ENCODE data around the gene NKAIN1.
"Not testable (repeated sequence)": the region's sequence is repeated elsewhere in the genome, so short reads cannot be mapped to it uniquely, and the experiment has no call there.

Gene NKAIN1

GRCh38 chr1:31159869-31160611 lies 79.6 kb downstream of the NKAIN1 start:
- DNase-seq: peak in 2 of 10 donors; percentile 7 to 54
- intact Hi-C loops (cut with DNase I): loop anchor here (5.0 kb wide), 1 partner anchor 262 kb away; no protein-coding TSS in a partner anchor

DNA sequence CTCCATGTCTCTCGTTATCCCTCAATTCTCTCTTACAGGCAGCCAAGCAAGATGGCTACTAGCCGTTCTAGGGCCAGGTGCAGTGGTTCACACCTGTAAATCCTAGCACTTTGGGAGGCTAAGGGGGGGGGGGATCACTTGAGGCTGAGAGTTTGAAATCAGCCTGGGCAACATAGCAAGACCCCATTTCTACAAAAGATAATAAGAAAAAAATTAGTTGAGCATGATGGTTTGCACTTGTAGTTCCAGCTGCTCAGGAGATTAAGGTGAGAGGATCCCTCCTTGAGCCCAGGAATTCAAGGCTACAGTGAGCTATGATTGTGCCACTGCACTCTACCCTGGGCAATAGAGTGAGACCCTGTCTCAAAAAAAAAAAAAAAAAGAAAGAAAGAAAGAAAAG lies 80.4 kb downstream of the NKAIN1 start:
- DNase-seq: no peak
- intact Hi-C loops (cut with DNase I): no loop called here

DNA sequence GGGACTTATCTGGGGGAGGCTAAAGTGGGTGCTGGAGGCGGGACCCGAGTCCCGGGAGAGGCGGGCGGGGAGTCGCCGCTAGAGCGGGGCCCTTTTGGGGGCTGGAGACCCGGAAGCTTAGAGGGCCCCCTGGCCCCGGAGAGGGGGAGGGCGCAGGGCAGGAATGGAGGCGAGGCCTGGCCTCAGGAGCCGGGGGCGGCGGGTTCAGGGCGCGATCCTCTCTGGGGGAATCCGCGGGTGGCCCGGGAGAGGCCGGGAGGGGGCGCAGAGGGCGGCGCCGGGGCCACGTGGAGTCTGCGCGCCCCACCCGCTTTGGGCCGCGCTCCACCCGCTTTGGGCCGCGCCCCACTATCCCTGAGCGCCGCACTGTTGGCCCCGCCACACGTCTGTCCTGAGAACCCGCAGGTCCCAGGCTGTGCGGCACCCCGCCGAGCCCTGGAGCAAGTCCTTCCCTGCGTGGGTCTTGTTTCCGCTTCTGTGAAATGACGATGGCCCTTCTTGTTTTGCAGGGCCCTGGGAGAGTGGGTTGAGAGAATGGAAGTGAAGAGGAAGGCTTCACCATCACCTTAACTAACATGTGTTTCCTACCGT lies 84.4 kb downstream of the NKAIN1 start:
- DNase-seq: peak; percentile 12 to 90 (median 32)
- intact Hi-C loops (cut with DNase I): no loop called here

DNA sequence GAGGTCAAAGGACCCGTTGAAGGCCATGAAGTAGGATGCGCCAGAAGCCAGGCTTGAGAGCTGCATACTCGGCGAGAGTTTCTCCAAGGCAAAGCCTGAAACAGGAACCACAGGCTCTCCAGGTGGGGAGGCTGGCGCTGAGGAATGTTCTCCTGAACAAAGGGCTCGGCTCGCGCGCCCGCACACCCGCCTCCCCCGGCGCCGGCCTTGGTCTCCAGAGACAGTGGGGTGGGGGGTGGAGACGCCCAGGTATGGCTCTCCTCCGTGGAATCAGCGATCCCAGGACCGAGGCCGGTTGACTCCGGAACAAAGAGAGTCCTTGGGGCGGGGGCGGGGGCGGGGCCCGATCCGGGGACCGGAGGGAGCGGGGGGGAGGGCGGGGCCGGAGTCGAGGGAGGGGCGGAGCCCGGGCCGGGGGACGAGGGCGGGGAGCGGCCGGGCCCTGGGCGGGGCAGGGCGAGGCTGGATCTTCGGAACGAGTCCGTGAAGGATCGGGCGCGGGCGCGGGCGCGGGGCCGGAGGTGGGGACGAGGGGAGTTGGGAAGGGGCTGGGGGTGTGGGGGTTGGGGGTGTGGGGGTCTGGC lies 85.0 kb downstream of the NKAIN1 start:
- intact Hi-C loops (cut with DNase I): no loop called here
- peak; percentile 16 to 90 (median 35) for DNase-seq

DNA sequence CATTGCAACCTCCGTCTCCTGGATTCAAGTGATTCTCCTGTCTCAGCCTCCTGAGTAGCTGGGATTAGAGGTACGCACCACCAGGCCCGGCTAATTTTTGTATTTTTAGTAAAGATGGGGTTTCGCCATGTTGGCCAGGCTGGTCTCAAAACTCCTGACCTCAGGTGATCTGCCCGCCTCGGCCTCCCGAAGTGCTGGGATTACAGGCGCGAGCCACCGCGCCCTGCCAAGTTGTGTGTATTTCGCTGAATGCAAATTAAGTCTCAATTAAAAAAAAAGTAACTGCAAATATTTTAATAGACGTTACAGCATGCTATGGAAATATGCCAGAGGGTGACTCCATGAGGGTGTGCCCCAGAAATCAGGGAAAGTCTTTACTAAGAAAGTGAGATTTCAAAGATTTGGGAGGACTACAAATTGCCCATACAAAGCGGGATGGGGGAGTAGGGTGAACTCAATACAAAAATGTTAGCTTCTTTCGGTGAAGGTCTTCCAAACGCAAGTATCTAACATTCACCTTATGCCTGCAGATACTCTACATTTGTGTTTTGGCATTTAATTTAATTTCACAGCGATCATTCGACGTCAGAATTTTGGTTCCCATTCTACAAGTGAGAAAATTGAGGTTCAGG lies 85.6 kb downstream of the NKAIN1 start:
- intact Hi-C loops (cut with DNase I): no loop called here
- DNase-seq: peak in 1 of 10 donors; percentile 23

DNA sequence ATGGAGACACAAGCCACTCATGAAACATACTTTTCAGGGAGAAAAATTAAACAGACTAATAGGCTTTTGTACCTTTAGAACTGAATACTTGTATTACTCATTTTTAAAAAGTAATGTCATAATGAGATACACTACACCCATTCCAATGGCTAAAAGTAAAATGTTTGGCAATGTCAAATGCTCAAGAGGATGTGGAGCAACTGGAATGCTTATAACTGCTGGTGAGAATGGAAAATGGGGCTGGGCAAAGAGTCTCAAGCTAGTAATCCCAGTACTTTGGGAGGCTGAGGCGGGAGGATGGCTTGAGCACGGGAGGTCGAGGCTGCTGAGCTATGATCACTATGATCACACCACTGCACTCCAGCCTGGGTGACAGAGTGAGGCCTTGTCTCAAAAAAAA lies 86.3 kb downstream of the NKAIN1 start:
- intact Hi-C loops (cut with DNase I): no loop called here
- DNase-seq: peak in 1 of 10 donors; percentile 25

GRCh38 chr1:31152181-31152795 lies 87.4 kb downstream of the NKAIN1 start:
- peak in 6 of 10 donors; percentile 13 to 82 (median 22) for DNase-seq
- intact Hi-C loops (cut with DNase I): no loop called here

DNA sequence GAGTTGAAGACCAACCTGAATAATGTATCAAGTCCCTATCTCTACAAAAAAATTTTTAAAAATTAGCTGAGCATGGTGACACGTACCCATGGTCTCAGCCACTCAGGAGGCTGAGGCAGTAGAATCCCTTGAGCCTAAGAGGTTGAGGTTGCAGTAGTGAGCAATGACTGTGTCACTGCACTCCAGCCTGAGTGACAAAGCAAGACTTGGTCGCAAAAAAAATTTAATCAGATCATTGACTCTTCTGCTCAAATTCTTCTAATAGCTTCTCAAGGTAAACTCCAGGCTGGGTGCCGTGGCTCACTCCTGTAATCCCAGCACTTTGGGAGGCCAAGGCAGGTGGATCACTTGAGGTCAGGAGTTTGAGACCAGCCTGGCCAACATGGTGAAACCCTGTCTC lies 88.3 kb downstream of the NKAIN1 start:
- intact Hi-C loops (cut with DNase I): no loop called here

DNA sequence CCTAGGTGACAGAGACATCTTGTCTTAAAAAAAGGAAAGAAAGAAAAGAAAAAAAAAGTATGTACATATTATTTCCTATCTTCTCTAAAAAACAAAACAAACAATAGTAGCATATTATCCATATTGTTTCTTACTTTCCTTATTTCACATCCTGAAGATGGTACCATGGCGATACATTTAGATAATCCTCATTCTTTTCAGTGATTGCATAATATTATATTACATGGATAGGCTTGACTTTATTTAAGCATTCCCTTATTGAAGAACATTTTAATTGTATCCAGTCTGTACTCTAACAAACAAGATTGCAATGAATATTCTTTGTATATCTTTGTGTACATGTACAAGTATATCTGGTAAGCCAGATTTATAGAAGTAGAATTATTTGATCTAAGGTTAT lies 91.3 kb downstream of the NKAIN1 start:
- peak in 1 of 10 donors; percentile 24 for DNase-seq
- intact Hi-C loops (cut with DNase I): no loop called here

More for the DNA sequence above, 88.3 kb downstream of the NKAIN1 start:
- DNase-seq: no peak

- DNase-seq: no peak
- intact Hi-C loops (cut with DNase I): no loop called here
Measured at GRCh38 chr1:31145648-31146047, 94.0 kb downstream of the NKAIN1 start.

- no peak for DNase-seq
- intact Hi-C loops (cut with DNase I): no loop called here
Measured at GRCh38 chr1:31144442-31144841, 95.2 kb downstream of the NKAIN1 start.

GRCh38 chr1:31143455-31143854 lies 96.2 kb downstream of the NKAIN1 start:
- intact Hi-C loops (cut with DNase I): no loop called here
- DNase-seq: peak in 1 of 10 donors; percentile 19

- intact Hi-C loops (cut with DNase I): no loop called here
- peak in 2 of 10 donors; percentile 5 to 25 for DNase-seq
Measured at GRCh38 chr1:31142406-31142805, 97.3 kb downstream of the NKAIN1 start.

GRCh38 chr1:31140299-31140698 lies 99.4 kb downstream of the NKAIN1 start:
- intact Hi-C loops (cut with DNase I): no loop called here
- peak in 1 of 10 donors; percentile 36 for DNase-seq

DNA sequence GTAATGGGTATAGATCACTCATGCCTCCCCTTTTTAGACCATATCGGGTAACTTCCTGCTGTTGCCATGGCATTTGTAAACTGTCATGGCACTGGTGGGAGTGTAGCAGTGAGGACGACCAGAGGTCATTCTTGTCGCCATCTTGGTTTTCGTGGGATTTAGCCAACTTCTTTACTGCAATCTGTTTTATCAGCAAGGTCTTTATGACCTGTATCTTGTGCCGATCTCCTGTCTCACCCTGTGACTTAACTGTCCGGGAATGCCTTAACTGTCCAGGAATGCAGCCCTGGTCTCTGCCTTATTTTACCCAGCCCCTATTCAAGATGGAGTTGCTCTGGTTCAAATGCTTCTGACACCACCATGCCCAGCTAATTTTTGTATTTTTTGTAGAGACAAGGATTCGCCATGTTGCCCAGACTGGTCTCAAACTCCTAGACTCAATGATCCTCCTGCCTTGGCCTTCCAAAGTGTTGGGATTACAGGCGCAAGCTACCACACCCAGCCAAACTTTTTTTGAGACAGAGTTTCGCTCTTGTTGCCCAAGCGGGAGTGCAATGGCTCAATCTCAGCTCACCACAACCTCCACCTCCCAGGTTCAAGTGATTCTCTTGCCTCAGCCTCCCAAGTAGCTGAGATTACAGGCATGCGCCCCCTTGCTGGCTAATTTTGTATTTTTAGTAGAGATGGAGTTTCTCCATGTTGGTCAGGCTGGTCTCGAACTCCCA lies 100.7 kb downstream of the NKAIN1 start:
- intact Hi-C loops (cut with DNase I); DNase-seq: not testable (repeated sequence)

- intact Hi-C loops (cut with DNase I): not testable (repeated sequence)
- peak in 1 of 10 donors; percentile 11 for DNase-seq
Measured at GRCh38 chr1:31137873-31138272, 101.8 kb downstream of the NKAIN1 start.

DNA sequence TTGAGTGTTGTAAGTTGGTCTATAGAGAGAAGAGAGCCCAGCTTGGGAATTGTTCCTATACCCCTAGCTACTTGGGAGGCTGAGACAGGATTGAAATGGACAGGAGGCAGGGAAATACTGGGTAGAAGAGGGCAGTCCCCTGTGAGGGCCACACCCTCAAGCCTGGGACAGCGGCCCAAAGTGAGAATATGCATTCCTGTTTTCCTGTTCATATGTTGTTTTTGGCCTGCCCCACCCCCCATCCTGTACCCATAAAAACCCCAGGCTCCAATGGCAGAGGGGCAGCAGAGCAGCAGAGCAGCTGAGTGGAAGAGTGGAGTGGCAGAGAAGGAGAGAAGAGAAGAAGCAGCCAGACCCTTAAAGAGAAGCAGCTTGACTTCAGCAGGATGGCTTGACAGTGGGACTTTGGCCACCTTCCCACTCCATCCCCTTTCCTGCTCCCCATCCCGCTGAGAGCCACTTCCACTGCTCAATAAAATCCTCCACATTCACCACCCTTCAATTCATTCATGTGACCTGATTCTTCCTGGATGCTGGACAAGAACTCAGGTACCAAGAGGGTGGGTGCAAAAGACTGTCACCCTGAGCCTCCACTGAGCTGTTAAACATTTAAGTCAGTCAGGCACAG lies 103.6 kb downstream of the NKAIN1 start:
- DNase-seq: no peak
- intact Hi-C loops (cut with DNase I): no loop called here

GRCh38 chr1:31133368-31133767 lies 106.3 kb downstream of the NKAIN1 start:
- no peak for DNase-seq
- intact Hi-C loops (cut with DNase I): no loop called here
